ENCODE data around the gene MB21D2. TPM values are rescaled to one million over a fixed set of nuclear protein-coding genes. Genes with fewer than 3 reads are reported as not detected.

MB21D2 gene
- total and polyA plus RNA-seq, 2 of the 8 experiments (the other 6 are each of a cell fraction or from before 2014, with no cell fraction given) = 10.0 to 21.0 TPM

DNA sequence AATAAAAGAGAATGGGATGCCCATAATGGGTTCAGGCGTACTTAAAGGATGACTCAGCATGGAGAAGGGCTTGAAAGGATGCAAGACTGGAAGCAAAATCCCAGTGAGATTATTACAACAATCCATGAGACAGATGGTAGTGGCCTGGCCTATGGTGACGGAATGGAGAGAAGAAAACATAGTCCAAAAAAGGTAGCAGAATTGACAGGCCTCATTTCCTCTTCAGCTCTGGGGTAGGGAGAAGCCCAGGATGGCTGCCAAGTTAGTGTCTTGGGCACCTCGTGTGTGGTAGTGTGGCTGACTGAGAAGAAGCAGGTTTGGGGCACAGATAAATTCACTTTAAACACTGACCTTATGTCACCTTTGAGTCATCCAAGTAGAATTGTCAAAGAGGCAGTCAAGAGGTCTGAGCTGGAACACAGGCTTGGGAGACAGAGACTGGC, 18.1 kb downstream of the MB21D2 start:
- no peak overlapping the region for H3K56ac ChIP-seq (replicated peaks; ENCODE audit: insufficient read length, low read depth, low read length)
- peaks cover 6% of the 10 kb centered on the region; the same call in 1 of the 2 replicates for H3K79me1 ChIP-seq (ENCODE audit: low read depth, low read length)
- H3K9me3 ChIP-seq (ENCODE audit: insufficient read depth in 2 of 2, low read depth in 1 of 2, low read length in 1 of 2) = peaks cover 8 to 9% of the 10 kb centered on the region in 2 experiments; a peak in 2 of 4 replicates
- 0 out of 2 replicates have a peak overlapping the region, but pooled peaks have one; percentile 63 for H2BK12ac ChIP-seq (ENCODE audit: low read depth, low read length)
- H2BK20ac ChIP-seq (ENCODE audit: low read length) = no peak overlapping the region
- no peak overlapping the region for H3K4me2 ChIP-seq (ENCODE audit: insufficient read depth in 1 of 2, low read depth in 2 of 2, low read length in 2 of 2)
- peaks cover 0 to 8% of the 10 kb centered on the region in 2 experiments for H4K20me1 ChIP-seq (replicated peaks in 1 of 2; ENCODE audit: control insufficient read depth in 1 of 2, insufficient read depth in 2 of 2, low read length in 2 of 2)
- H3K9ac ChIP-seq (replicated peaks in 1 of 4; ENCODE audit: extremely low read depth in 1 of 4, low read depth in 3 of 4, low read length in 3 of 4) = no peak overlapping the region
- no peak overlapping the region for H3K27ac ChIP-seq (ENCODE audit: low read depth, low read length)
- H3K79me2 ChIP-seq (ENCODE audit: control insufficient read depth in 1 of 2, insufficient read depth in 2 of 2, low read length in 2 of 2) = peaks cover 32 to 93% of the 10 kb centered on the region in 2 experiments
- no peak overlapping the region for H3K14ac ChIP-seq (ENCODE audit: insufficient read length)
- H3K4ac ChIP-seq (replicated peaks; ENCODE audit: insufficient read length, low read depth, low read length) = no peak overlapping the region
- no peak overlapping the region for H2AFZ ChIP-seq (ENCODE audit: low read length)
- H3K27me3 ChIP-seq (replicated peaks in 1 of 4; ENCODE audit: control insufficient read depth in 3 of 4, extremely low read depth in 1 of 4, insufficient read depth in 3 of 4, low read length in 3 of 4) = no peaks in the 10 kb centered on the region
- H3K23ac ChIP-seq (ENCODE audit: insufficient read length) = no peak overlapping the region
- ChIA-PET POLR2A (ENCODE audit: partially characterized antibody) (interaction anchor here (1.4 kb wide), 1 partner anchor 17 kb away, joined by 5 read pairs; no protein-coding TSS in a partner anchor), CTCF (ENCODE audit: partially characterized antibody) (interaction anchor here (1.2 to 8.6 kb wide), 5 partner anchors 9 to 87 kb away, joined by 3 to 49 read pairs (median 5); partner anchors contain the start of gene MB21D2)
- no peak overlapping the region for H4K8ac ChIP-seq (ENCODE audit: extremely low read depth, insufficient read depth, low read length)
- 0 out of 8 replicates have a peak, but pooled peaks cover 0 to 5% (median under 1%) of the 10 kb centered on the region in 4 experiments for H3K36me3 ChIP-seq (ENCODE audit: control insufficient read depth in 2 of 4, insufficient read depth in 4 of 4, low read length in 3 of 4)
- no peak overlapping the region for H2BK15ac ChIP-seq (ENCODE audit: low read length)
- no peak for FAIRE-seq
- no peak for DNase-seq (ENCODE audit: low read depth in 1 of 2, low spot score in 2 of 2)
- no peak overlapping the region for H2BK120ac ChIP-seq (replicated peaks; ENCODE audit: low read depth, low read length)
- no peak for TF ChIP-seq YY1 (IDR thresholded peaks at IDR 0.05; ENCODE audit: low read depth, low read length)
- H2AK5ac ChIP-seq (ENCODE audit: low read depth, low read length) = no peak overlapping the region
- no peak overlapping the region for H2BK5ac ChIP-seq (ENCODE audit: low read depth, low read length)
- WGBS, 2 experiments (ENCODE audit: extremely low coverage in 1 of 2, insufficient coverage in 1 of 2, insufficient read length in 1 of 2, insufficient replicate concordance in 2 of 2, low coverage in 1 of 2, low lambda C conversion rate in 2 of 2, missing lambda C conversion rate in 1 of 2) = 74% methylated on average over 3 of the region's 3 CpGs; no CpG with 5 or more reads in 1 of the 2 experiments
- H3K18ac ChIP-seq (ENCODE audit: extremely low read depth, low read length) = no peak overlapping the region
- no peak overlapping the region for H4K5ac ChIP-seq (ENCODE audit: insufficient read length, low read depth, low read length)
- peaks cover 0 to 6% (median 2%) of the 10 kb centered on the region in 4 experiments; a peak in 4 of 7 replicates for H3K4me1 ChIP-seq (replicated peaks in 1 of 4; ENCODE audit: control insufficient read depth in 3 of 4, insufficient read depth in 4 of 4, low read length in 3 of 4)
- no peak overlapping the region for H4K91ac ChIP-seq (replicated peaks; ENCODE audit: insufficient read length, low read length)
- no peaks in the 10 kb centered on the region for H3K23me2 ChIP-seq (ENCODE audit: low read depth, low read length)
- no peak overlapping the region for H3K4me3 ChIP-seq (ENCODE audit: extremely low read depth in 1 of 4, insufficient read depth in 2 of 4, low read depth in 3 of 4, low read length in 4 of 4)

Measured in H1 (cell line).